Measurements from ENCODE around the gene TBC1D25.

TBC1D25 gene

GRCh38 chrX:48600226-48600625 is 60.7 kb downstream of the TBC1D25 start:
- Histone ChIP-seq H3K79me2 (ENCODE audit: insufficient read depth, low read length) (no peaks in the 10 kb centered on the region), H3K27me3 (ENCODE audit: insufficient read depth, low read length) (no peaks in the 10 kb centered on the region), H3K9ac (ENCODE audit: low read length) (no peak overlapping the region), H4K20me1 (ENCODE audit: insufficient read depth, low read length) (no peaks in the 10 kb centered on the region), H3K9me2 (ENCODE audit: low read depth, low read length) (no peaks in the 10 kb centered on the region), H3K4me1 (ENCODE audit: insufficient read depth, low read length, severe bottlenecking) (peaks cover 7% of the 10 kb centered on the region), H3F3A (ENCODE audit: insufficient read depth, low read length) (no peaks in the 10 kb centered on the region), H3K4me2 (ENCODE audit: low read length) (no peak overlapping the region), H3K4me3 (ENCODE audit: low read depth, low read length, poor library complexity, severe bottlenecking) (no peak overlapping the region), H3K36me3 (ENCODE audit: insufficient read depth, low read length) (no peaks in the 10 kb centered on the region), H2AFZ (ENCODE audit: low read length) (no peak overlapping the region), H3K27ac (ENCODE audit: low read depth, low read length, poor library complexity, severe bottlenecking) (no peak overlapping the region), H3K9me3 (ENCODE audit: low read length) (no peaks in the 10 kb centered on the region)
- no peak for TF ChIP-seq EZH2 (IDR thresholded peaks at IDR 0.05; ENCODE audit: borderline replicate concordance, low read length)
- TF ChIP-seq, protein P1, sequence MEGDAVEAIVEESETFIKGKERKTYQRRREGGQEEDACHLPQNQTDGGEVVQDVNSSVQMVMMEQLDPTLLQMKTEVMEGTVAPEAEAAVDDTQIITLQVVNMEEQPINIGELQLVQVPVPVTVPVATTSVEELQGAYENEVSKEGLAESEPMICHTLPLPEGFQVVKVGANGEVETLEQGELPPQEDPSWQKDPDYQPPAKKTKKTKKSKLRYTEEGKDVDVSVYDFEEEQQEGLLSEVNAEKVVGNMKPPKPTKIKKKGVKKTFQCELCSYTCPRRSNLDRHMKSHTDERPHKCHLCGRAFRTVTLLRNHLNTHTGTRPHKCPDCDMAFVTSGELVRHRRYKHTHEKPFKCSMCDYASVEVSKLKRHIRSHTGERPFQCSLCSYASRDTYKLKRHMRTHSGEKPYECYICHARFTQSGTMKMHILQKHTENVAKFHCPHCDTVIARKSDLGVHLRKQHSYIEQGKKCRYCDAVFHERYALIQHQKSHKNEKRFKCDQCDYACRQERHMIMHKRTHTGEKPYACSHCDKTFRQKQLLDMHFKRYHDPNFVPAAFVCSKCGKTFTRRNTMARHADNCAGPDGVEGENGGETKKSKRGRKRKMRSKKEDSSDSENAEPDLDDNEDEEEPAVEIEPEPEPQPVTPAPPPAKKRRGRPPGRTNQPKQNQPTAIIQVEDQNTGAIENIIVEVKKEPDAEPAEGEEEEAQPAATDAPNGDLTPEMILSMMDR (IDR thresholded peaks at IDR 0.05; ENCODE audit: low read length), result no peak

- no peaks in the 10 kb centered on the region for H3K9me2 ChIP-seq (ENCODE audit: low read depth, low read length)
- H2AFZ ChIP-seq (ENCODE audit: low read length), result no peak overlapping the region
- H3K4me1 ChIP-seq (ENCODE audit: insufficient read depth, low read length, severe bottlenecking), result peaks cover 7% of the 10 kb centered on the region
- no peaks in the 10 kb centered on the region for H3K9me3 ChIP-seq (ENCODE audit: low read length)
- no peaks in the 10 kb centered on the region for H3K36me3 ChIP-seq (ENCODE audit: insufficient read depth, low read length)
- no peaks in the 10 kb centered on the region for H4K20me1 ChIP-seq (ENCODE audit: insufficient read depth, low read length)
- H3K27me3 ChIP-seq (ENCODE audit: insufficient read depth, low read length), result no peaks in the 10 kb centered on the region
- no peaks in the 10 kb centered on the region for H3K79me2 ChIP-seq (ENCODE audit: insufficient read depth, low read length)
- H3K4me2 ChIP-seq (ENCODE audit: low read length), result no peak overlapping the region
- no peak for TF ChIP-seq EZH2 (IDR thresholded peaks at IDR 0.05; ENCODE audit: borderline replicate concordance, low read length)
- TF ChIP-seq, protein P1 (IDR thresholded peaks at IDR 0.05; ENCODE audit: low read length), result no peak
- H3F3A ChIP-seq (ENCODE audit: insufficient read depth, low read length), result no peaks in the 10 kb centered on the region
- no peak overlapping the region for H3K27ac ChIP-seq (ENCODE audit: low read depth, low read length, poor library complexity, severe bottlenecking)
- H3K9ac ChIP-seq (ENCODE audit: low read length), result no peak overlapping the region
- no peak overlapping the region for H3K4me3 ChIP-seq (ENCODE audit: low read depth, low read length, poor library complexity, severe bottlenecking)
Observed at GRCh38 chrX:48601741-48602394, 62.4 kb downstream of the TBC1D25 start.

GRCh38 chrX:48604701-48605100 is 65.2 kb downstream of the TBC1D25 start:
- Histone ChIP-seq H3K4me3 (ENCODE audit: low read depth, low read length, poor library complexity, severe bottlenecking) (no peak overlapping the region), H3K9me2 (ENCODE audit: low read depth, low read length) (no peaks in the 10 kb centered on the region), H3K4me1 (ENCODE audit: insufficient read depth, low read length, severe bottlenecking) (no peaks in the 10 kb centered on the region), H3K27ac (ENCODE audit: low read depth, low read length, poor library complexity, severe bottlenecking) (no peak overlapping the region), H2AFZ (ENCODE audit: low read length) (no peak overlapping the region), H3K79me2 (ENCODE audit: insufficient read depth, low read length) (no peaks in the 10 kb centered on the region), H3K9me3 (ENCODE audit: low read length) (no peaks in the 10 kb centered on the region), H3K9ac (ENCODE audit: low read length) (no peak overlapping the region), H3K4me2 (ENCODE audit: low read length) (no peak overlapping the region), H3K36me3 (ENCODE audit: insufficient read depth, low read length) (no peaks in the 10 kb centered on the region), H3K27me3 (ENCODE audit: insufficient read depth, low read length) (no peaks in the 10 kb centered on the region), H3F3A (ENCODE audit: insufficient read depth, low read length) (no peaks in the 10 kb centered on the region), H4K20me1 (ENCODE audit: insufficient read depth, low read length) (no peaks in the 10 kb centered on the region)
- no peak for TF ChIP-seq EZH2 (IDR thresholded peaks at IDR 0.05; ENCODE audit: borderline replicate concordance, low read length)
- TF ChIP-seq, protein P1 (IDR thresholded peaks at IDR 0.05; ENCODE audit: low read length), result no peak
